CD4-positive, alpha-beta T cell treated with Interleukin-15 for 1 hour (primary cell): ENCODE measurements around the gene FHIT.
"Not testable (repeated sequence)": the region's sequence is repeated elsewhere in the genome, so short reads cannot be mapped to it uniquely, and the experiment has no call there.

Experiments used
- DNase-seq: peaks from one replicate; pipeline ENCODE4 v3.0.0-alpha.2; 2020

FHIT gene

DNA sequence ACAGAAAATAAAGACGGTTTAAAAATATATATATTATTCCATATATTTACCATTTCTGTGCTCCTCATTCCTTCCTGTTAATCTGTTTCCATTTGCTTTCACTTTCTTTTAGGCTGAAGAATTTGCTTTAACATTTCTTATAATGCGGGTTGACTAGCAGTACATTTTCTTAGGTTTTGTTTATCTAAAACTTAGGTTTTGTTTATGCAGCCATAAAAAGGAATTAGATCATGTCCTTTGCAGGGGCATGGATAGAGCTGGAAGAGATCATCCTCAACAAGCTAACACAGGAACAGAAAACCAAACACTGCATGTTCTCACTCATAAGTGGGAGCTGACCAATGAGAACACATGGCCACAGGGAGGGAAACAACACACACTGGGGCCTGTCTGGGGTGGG is 578.1 kb downstream of the FHIT start:
- DNase-seq = no peak

GRCh38 chr3:60672337-60672736 is 578.9 kb downstream of the FHIT start:
- DNase-seq = not testable (repeated sequence)

DNA sequence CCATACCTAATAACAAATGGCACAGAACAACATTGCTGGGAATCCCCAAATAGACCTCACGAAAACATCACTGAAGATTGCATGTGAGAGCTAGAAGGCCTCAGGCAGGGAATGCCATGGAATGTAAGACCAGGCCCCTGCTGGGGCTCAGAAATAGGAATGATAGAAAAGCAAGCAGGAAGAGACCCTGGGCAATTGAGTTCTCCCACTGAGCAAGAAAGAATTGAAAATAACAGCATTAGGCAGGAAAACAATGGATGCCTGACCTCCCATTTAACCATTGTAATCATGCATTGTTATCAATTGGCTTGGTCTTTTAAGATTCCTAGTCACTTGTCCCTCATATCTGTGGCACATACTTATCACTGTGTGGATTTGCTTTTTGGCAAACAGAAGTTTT is 581.6 kb downstream of the FHIT start:
- DNase-seq = no peak

GRCh38 chr3:60660026-60660425 is 591.2 kb downstream of the FHIT start:
- no peak for DNase-seq

DNA sequence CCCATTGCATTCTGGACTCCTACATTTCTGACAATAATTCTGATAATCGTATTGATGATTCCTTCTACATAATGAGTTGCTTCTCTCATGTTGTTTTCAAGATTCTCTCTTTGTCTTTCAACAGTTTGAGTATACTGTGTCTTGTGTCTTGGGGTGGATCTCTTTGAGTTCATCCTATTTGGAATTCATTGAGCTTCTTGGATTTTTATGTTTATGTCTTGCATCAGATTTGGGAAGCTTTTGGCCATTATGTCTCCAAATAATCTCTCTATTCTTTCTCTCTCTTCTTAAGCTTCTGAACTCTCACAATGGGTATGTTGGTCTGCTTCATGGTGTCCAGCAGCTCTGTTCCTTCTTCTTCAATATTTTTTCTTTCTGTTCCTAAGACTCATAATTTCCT is 592.2 kb downstream of the FHIT start:
- DNase-seq = no peak

DNA sequence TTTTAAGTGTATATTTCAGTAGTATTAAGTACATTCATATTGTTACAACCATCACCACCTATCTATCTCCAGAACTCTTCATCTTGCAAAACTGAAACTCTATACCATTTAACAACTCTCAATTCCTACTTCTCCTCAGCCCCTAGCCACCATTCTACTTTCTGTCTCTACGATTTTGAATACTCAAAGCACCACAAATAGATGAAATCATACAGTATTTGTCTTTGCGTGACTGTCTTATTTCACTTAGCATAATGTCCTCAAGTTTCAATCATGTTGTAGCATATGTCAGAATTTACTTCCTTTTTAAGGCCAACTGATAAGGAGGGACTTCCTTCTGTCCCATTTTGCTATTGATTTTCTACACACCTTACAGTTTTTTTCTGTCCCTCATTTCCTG is 593.3 kb downstream of the FHIT start:
- no peak for DNase-seq

GRCh38 chr3:60652829-60653228 is 598.4 kb downstream of the FHIT start:
- no peak for DNase-seq

GRCh38 chr3:60651799-60652198 is 599.5 kb downstream of the FHIT start:
- no peak for DNase-seq

GRCh38 chr3:60650171-60650570 is 601.1 kb downstream of the FHIT start:
- no peak for DNase-seq

- DNase-seq = no peak
These were observed 605.5 kb downstream of the FHIT start for GRCh38 chr3:60645801-60646200.

- no peak for DNase-seq
These were observed 607.4 kb downstream of the FHIT start for GRCh38 chr3:60643831-60644230.

DNA sequence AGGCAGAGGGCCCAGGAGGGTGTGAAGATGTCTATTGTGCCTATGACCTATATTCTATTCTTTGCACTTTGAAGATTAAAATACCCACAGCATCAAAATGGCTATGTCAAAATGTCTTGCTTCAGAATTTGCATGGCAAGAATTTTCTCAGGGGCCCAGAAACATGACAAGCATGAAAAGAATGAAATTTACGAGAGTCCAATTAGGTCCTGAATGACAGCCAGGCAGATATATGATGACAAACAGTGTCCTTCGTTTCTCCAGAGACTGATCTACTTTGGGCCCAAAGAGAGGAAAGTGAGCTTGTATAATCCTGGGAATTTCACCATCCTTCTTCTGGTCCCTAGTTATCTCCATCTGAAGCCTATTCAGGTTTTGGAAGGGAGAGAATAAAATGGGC is 609.9 kb downstream of the FHIT start:
- no peak for DNase-seq

DNA sequence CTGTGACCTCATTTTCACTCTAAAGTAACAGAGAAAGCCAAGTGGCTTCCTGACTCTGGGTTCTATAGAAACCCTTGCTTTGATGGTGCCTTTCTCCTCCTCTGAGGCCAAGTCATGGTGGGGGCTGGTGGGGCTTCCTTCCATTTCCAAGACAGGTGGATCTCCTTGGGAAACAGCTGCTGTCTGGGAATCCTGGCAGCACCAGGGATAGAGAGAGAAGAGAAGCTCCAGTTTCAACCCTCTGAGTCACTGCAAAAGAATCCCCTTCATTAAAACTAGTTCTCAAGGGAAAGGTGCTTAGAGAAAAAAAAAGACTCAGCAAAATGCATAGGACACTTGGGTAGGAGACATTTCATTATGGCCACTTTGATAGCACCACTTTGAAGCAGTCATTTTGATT is 614.4 kb downstream of the FHIT start:
- no peak for DNase-seq

DNA sequence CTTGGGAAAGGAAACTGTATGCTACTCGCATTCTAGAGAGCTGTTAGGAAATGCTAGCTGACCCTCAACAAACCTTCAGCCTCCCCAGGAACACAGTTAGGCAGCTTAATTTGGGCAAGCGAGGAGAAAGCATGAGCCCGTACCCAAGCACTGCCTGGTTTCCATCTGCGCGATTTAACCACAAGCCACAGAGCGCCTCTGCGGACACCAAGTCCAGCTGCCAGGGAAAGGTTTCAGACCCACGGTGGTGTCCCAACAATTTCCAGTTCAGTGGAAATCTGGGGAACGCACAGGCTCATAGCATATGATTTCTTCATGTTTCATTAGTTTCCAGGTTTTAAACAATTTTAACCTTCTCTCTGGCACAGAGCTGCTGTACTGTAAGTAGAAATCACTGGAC is 617.6 kb downstream of the FHIT start:
- no peak for DNase-seq

DNA sequence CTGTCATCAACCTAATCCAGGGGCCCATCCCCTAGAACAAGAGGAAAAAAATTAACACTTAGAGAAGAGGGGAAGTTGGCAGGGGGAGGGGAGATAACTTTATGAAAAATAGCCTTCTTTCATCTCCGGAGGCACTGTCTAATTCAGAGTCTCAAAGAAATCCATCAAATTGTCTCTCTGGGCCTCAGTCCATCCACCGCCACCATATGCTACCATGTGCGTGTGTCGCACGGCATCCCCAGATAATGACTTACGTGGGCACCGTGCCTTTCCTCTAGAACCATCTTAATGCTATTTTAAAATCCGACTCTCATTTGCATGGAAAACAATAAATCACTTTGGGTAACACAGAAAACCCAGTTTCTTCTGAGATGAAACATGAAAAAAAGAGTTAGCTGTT is 619.7 kb downstream of the FHIT start:
- no peak for DNase-seq

DNA sequence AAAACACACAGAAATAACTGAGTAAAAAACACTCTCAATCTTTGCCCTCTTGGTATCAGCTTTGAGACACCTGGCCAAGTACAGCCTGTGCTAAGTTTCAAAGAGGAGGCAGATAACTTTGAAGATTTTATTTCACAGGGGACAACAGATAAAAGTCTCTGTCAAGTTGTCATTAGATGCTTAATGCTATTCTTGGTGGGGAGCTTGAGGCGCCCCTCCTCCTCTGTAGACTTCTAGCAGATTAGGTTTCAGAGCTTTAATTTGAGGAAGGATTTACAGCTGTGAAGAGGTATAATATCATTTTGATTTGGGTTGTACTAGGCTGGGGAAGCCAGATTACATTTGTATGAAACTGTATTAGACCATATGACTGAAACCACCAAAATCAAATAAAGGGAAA is 620.3 kb downstream of the FHIT start:
- DNase-seq = no peak

GRCh38 chr3:60629816-60630215 is 621.4 kb downstream of the FHIT start:
- DNase-seq = no peak

- DNase-seq = no peak
These were observed 628.9 kb downstream of the FHIT start for GRCh38 chr3:60622349-60622748.

- DNase-seq = no peak
These were observed 634.1 kb downstream of the FHIT start for GRCh38 chr3:60617188-60617587.

DNA sequence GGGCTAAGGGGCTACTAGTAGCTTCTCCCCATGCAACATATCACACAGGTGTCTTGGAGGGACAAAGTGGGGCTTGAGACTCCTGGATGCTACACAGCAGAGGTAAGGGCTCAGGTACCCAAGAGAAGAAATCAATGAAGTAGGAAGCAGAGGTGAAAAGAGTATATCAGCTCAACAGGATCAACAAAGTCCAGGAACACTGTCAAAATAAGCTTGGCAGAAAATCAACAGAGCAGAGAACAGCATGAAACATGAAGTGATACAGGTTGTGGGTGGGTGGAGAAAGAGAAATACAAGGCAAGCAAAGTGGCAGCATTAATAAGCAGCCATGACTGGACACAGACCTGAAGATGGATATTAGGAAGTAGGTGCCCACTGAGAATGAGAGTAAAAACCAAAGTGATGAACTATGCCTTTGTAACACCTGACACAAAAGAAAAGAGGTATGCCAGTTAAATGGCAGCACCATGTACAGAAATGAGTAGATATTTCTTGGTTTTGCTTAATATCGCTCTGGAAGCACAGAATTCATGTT is 637.4 kb downstream of the FHIT start:
- DNase-seq = no peak

DNA sequence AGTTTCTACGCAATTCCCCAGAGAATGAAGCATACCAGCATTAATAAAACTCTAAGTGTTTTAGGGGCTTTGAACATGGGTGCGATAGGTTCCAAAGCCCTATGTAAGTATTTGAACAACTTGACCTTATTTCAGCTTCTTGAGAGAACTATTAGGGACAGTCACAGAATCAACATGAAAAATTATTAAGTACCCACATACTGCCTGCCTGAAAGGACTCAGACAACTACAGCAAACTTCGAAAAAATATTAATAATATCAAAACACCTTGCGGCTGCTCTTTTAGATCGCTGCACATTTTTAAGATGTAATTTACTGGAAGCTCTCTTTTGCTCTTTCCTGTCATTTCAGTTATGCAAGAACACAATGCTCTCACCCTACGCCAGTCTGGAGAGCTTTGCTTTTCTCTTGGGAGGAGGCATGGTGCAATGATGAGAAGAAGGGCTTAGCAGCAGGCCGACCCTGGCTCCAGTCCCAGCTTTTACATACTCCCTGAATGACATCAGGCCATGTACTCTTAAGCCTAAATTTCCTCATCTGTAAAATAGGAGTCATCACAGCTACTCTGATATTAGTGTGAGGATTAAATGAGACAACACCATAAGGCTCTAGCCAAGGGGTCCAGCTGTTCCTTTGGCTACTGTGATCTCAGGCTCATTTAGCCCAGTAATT is 640.7 kb downstream of the FHIT start:
- no peak for DNase-seq

- DNase-seq = no peak
These were observed 641.8 kb downstream of the FHIT start for GRCh38 chr3:60609446-60609845.

DNA sequence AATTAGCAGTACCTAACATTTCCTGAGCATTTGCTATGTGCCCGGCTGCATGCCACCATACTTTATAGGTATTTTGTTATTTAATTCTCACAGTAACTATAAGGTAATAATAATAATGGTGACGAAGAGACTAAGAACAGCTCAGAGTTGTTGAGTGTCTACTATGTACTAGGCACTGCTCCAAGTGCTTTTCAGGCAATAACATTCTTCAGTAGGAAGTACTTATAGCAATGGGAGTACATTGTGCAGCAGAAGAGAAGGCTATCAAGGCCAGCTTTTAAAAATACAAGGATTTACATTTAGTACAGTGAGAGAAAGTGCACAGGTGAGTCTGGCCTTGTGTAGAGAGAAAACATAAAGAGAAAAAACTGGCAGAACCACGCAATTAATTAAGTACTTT is 647.4 kb downstream of the FHIT start:
- DNase-seq = no peak

- no peak for DNase-seq
These were observed 650.4 kb downstream of the FHIT start for GRCh38 chr3:60600848-60601247.

GRCh38 chr3:60599586-60599985 is 651.7 kb downstream of the FHIT start:
- DNase-seq = no peak
